T-helper 9 cell (primary cell): ENCODE measurements around the gene PPIB.

ENCODE experiments used
- DNase-seq: peaks from one replicate; pipeline ENCODE4 v3.0.0-alpha.2; 2020
- total RNA-seq, 2 donors: gene quantifications; one replicate each; lab custom pipeline; 2026; lab: John Stamatoyannopoulos, UW

PPIB gene
- total RNA-seq, result 195 to 249 reads per million in 2 donors

DNA sequence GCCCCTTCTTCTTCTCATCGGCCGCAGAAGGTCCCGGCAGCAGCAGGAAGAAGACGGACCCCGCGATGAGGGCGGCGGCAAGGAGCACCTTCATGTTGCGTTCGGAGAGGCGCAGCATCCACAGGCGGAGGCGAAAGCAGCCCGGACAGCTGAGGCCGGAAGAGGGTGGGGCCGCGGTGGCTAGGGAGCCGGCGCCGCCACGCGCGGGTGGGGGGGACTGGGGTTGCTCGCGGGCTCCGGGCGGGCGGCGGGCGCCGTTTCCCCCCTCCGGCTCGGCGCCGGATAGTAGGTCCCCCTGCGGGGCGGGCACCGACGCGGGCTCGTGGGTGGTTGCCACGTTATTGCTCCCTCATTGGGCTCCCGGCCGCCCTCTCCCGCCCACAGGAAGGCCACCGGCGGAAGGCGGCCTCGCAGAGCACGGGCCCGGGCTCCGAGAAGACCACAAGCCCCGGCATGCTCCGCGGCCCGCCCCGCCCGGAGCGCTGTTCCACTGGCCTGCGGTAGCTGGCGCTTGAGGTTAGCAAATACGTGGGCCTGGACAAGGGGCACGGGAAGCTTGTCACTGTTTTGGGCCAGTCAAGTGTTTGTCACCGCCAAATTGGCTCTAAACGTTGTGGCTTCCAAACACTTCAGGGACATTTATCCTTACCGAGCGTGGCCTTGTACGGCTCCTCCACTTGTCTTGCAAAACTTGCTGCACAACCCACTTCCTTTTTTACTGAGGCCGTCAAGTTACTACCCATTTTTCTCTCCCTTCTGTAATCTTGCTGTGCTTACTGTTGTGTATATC, at the start of gene PPIB:
PPIB (minus strand) TSS at position 154 of the 790 bp plus-strand sequence; CDS start at position 118, 36 bp downstream.
- DNase-seq, result peak; percentile 92

DNA sequence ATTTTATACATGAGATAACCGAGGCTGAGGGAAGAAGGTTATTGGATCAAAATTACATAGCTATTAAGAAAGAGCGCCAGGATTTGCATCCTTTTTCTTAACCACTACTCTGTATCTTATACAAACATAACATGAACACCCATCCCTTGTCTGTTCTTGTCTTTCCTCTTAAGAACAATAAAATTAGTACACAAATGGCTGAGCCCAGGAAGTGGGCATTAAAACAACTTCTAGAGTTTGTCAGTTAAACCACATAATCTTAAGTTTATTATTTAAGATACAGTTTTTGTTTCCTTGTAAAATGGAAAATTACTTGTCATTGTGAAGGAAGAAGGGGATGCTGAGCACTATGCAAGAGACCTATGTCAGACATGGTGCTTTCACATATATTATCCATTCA, 48.9 kb upstream of the PPIB start:
- DNase-seq, result no peak

DNA sequence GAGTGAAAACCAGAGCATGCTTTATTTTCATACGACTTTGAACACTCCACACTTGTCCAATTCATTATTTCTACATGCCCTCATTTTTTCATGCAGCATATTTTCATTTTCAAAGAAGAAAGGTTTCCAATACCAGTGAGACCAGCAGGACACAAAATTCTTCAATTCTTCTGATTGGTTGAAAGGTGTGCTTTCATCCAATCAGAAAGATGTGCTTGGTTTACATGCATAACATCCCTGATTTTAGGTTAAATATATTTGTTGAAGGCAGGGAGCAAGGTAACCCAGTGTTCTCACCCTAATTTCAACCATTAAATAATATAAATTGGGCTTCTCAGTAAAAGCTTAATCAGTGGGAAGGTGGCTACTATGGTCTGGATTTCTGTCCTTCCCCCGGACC, 47.5 kb upstream of the PPIB start:
- DNase-seq, result no peak

DNA sequence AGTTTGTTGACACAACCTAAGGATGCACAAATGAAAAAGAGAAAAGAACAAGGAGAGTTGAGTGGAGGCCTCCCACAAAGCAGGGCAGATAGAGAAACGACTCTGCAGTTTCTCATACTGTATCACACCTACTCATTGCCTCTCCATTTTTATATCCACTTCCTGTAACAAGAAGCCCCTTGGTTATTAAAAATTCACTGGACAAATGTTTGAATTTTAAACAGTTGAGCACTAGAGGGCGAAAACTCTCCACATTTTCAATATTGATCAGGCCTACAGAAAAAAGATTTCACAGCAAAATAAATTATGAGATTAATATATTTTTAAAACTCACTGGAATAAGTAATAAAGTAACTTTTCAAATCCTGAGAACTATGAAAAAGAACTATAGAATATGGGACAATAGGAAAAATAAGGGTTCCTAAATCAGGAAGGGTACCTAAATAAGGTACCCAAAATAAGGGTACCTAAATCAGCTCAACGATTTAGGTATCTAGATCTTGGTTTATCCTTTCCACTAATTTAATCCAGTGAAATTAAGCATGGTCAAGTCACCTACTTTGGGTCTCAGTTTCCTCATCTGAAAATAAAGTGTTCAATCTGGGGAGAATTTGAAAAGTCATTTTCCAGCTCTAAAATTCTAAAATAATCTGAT, 47.0 kb upstream of the PPIB start:
- no peak for DNase-seq

DNA sequence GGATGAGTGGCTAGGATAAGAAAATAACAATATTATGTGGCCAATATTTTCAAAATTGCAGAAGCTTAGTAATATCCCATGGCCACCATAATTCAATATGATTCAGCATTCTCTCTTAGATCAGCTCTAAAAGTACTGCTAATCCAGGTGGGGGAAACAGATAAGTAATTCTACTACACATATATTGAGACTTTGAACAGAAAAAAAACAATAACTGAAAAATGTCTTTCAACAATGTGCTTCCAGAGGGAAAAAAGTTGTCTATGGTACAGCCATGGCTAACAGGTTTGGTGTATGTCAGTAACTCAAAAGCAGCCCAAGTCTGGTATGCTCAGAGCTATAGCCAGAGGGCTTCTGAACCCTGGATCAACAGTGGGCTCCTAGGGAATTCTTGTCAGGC, 42.4 kb upstream of the PPIB start:
- DNase-seq, result no peak

DNA sequence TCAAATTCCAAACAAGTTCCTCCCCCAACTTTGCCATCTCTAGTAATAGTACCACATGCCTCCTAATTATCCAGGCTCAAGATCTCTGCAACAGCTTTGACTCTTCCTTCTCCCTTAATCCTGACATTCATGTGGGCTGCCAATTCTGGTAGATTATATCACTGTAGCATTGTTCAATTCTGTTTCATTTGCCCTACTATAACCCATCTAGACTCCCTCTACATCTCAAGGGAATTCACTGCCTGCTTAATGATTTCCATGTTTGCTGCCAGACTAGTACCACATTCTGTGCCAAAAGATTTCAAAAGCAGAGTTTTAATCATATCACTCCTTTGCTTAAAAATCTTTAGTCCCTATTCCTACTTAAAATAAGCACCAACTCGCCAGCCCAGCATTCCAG, 34.6 kb upstream of the PPIB start:
- no peak for DNase-seq

DNA sequence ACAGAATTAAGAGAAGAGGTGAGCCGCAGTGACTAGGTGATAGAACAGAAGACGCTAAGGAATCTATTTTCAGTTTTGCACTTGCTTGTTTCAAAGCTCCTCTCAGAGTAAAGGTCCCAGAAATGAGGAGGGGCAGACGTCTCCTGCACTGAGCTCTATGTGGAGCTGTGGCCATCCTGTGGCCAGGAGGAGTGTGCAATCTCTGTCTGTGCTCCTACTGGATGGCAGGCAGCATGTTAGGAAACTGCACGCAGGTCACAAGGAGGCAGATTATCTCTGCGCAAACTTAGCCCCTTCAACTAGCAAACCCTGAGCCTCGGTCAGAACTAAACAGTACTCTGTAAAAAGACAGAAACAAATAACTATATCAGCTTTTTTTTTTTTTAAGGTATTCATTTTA, 31.1 kb upstream of the PPIB start:
- no peak for DNase-seq

DNA sequence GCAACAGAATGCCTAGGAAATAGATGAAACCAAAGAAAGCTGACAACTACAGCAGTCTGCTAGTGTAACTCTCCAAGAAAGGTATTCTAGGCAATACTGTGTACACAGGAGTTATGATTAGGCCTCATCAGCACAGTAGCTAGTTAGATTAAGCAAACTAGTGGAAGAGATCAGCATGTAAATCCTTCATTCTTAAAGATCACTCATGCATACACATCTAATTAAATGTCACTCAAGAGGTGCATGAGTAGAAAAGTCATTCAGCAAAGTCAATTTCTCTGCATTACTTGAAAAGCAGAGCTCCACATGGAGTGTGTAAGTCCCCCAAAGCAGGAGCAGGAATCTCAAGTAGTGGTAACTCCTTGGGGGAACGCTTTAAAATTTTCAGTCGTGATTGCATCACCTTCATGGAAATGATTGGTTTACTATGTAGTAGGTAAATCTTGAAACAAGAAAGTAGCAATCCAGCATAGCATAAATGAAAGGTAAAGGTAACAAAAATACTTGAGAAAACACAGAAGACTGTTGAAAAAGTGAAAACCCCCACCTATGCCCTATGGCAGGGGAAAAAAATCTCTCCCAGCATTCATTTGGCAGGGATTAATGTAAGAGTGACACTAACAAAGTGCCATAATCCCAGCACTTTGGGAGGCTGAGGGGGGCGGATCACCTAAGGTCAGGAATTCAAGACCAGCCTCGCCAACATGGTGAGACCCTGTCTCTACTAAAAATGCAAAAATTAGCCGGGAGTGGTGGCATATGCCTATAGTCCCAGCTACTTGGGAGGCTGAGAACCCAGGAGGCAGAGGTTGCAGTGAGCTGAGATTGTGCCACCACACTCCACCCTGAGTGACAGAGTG, 29.4 kb upstream of the PPIB start:
- DNase-seq, result no peak

DNA sequence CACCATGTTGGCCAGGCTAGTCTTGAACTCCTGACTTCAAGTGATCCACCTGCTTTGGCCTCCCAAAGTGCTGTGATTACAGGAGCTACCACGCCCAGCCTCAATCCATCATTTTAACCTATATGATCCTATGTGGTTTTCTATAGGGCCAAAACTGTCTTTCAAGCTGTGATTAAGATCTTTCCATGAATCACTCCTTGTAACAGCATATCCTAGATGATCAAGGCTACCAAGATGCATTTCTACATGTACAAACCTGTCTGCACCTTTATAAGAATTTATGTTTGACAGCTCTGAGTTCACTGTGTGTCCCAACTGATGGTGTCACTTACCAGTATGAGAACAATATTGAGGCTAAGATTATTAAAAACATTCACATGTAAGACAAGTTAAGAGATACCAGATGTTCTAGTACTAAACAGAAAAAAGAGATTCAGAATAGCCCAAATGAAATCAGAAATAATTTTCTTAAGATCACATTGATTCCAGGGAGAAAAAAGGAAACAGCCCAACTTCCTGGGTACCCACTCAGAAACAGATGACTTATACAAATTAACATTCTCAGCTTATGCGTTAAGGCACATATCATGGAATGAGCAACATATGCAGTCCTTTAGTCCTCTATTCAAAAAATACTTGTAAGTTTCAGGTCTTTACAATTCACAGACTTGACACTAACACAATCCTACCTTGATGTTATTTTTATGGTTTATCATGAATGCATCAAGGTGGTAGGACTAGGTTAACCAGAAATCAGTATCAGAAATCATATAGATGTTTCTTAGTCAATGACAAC, 24.8 kb upstream of the PPIB start:
- no peak for DNase-seq

DNA sequence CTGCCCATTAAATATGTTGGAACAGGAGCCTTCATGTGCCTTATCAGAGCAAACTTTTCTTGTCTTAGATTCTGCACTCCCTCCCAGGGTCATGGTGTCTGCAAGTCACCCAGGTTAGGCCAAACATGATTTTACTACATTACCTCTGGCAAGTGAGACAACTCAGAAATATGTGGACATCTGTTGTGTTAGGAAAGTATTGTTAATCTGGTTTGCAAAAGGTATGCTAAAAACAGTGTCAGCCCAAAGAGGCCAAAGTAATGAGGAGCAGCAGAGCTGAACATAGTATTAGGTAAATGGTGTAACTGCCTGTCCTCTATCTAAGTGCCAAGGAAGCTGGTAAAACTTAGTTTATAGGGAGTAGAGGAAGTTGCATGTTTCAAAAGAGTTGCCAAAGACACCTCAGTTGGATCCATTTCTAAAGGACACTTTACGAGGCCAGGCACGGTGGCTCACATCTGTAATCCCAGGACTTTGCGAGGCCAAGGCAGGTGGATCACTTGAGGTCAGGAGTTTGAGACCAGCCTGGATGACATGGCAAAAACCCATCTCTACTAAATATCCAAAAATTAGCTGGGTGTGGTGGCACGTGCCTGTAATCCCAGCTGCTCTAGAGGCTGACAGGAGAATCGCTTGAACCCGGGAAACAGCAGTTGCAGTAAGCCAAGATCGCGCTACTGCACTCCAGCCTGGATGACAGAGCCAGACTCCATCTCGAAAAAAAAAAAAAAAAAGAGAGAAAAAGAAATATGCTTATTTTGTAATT, 22.5 kb upstream of the PPIB start:
- no peak for DNase-seq

DNA sequence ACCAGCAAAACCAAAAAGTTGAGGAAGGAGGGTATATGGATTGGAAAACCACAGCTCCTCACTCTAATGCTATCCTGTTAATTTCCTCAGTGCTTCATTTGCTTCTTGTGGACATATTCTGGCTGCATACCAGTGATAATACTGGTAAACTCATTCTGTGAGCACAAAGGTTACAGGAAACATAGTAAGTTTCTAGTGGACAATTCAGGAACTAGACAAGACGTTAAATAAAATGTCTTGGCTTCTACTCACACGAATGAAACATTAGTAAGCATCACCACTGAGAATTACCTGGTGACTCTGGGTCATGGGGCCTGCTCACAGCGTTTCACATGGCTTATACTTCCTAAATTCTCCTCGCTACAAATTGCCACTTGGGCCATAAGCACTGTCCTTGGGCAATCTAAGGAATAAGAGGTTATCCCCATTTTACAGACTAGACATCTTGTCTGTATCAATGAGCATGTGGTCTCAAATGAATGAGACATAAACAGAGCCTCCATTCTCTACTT, 20.1 kb upstream of the PPIB start:
- no peak for DNase-seq

DNA sequence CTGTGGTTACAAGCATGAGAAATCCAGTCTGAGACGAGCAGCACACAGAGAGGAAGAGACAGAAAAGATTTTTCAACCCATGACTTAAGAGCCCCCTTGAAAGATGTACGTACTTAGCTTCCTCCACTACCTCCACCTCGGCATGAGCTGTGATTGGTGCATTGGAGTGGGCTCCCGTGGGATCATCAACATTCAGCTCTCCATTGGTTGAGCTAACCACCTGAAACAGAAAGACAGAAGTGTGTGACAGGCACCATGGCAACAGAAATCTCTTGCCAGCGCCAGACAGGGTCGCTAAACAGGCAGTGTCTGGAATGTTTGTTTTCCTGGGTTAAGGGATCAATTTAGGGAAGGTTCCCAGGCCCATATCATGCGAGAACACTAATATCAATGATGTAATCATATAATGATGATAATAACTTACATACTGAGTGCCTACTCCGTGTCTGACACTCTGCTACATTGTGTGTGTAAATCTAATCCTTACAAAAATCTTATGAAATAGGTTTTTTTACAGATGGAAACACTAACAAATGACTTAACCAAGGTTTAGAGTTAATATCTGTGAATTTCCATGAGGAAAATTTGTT, 17.5 kb upstream of the PPIB start:
- no peak for DNase-seq

DNA sequence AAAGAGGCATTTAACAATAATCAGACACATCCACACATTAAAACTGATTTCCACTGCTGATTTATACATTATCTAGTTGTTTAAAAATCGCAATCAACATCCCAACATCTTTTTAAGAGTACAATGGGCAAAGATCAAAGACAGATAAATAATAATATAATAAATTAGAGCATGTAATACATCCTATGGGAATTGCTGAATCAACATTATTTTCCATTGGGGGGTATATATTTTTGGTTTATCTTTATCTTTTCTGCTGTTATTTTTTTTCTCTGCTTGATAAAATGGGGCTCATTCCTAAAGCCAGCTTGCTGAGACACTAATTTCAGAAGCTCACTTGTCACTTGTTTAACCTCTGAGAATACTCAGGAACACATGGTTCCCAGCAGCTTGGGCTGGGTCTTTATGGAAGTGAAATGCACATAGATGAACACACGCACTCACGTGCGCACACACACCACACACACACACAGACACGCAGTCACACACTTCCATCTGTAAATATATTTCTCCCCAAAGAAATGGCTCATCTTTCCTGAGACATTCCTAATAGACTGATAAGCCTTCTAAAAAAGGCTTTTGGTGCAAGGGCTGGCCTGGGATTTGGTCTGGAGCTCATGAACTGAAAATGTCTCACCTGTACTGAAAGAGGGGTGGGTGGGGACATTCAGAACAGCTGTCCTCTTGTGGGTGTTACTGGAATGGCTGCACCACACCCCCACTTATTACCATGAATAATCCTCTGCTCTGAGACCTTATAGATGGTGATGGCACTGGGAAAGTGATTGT, 3.5 kb upstream of the PPIB start:
- no peak for DNase-seq

DNA sequence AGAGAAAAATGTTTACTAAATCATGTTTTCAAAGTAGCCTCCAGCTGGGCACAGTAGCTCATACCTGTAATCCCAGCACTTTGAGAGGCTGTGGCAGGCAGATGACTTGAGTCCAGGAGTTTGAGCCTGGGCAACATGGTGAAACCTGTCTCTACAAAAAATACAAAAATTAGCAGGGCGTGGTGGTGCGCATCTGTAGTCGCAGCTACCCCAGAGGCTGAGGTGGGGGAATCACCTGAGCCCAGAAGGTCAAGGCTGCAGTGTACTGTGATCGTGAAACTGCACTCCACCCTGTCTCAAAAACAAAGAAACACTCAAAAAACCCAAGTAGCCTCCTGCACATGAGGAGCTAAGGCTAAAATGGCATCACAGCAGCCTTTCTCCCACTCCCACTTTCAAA, 1.6 kb upstream of the PPIB start:
- DNase-seq, result no peak

DNA sequence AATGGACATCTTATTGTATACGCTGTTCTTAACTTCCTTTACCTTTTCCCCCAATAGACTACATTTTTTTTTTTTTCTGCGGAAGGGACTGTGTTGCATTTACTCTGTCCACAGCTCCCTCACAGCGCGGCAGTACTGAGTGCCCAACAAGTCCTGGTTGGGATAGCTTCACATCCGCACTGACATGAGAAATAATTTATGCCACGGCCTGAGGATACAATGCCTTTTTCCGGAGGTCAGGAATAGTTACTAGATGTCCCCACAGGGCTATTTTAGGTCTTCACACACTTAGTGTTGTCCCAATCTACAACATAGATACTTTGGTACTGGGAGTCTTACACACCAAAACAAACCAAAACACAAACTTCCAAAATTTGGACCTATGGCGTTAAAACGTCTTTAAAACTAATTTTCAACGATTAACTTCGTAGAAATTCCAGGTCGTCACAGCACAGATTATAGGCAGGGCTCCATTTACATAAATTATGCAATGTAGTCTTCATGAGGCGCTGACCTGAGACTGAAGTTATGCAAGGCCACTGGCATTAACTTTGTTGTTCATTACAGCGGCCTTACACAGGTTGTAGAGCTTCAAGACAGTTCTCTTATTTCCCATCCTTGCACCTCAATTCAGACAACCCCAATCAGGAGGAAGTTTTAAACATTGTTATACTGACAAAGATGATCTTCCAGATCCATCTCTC, 989 bp upstream of the PPIB start:
- no peak for DNase-seq

DNA sequence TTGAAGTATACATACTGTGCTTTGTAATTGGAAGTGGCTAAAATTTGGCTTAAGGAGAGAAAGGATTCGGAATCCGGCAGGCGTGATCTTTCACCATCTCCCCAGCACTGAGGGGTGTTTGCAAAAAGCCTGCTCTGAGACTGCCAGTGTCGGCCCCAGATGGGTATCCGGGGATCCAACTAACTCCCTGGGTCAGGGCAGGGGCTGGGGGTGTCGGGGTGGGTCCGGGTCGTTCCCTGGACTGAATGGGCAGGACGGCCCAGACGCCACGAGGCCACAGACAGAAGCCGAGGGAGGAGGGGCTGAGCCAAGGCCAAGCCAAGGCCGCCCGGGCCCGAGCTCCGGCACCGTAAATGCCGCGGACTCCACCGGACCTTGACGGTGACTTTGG, 349 bp downstream of the PPIB start:
- DNase-seq, result no peak

DNA sequence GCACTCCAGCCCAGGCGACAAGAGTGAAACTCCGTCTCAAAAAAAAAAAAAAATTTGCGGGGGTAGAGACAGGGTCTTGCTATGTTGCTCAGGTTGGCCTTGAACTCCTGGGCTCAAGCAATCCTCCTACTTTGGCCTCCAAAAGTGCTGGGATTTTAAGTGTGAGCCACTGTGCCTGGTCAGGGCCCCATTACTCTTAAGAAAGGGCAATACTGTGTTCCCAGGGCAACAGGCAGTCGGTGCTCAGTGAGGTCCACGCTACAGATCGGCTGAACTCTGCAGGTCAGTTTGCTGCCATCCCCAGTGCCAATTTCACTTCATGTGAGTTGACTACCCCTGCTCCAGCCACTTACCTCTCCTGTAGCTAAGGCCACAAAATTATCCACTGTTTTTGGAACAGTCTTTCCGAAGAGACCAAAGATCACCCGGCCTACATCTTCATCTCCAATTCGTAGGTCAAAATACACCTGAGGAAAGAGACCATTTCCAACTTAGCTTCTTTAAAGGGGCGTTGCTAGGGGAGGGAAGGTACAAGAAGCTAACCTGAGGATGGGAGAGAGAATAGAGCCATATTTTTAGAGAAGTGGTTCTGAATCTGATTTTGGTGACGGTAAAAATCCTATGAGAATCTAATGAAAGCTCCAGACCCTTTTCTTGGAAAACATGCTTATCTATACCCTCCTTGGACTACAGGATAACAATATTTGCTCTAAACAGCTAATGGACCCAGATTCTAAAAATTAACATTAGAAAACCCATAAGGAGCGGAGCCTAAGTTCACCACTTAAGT, 939 bp downstream of the PPIB start:
- no peak for DNase-seq

DNA sequence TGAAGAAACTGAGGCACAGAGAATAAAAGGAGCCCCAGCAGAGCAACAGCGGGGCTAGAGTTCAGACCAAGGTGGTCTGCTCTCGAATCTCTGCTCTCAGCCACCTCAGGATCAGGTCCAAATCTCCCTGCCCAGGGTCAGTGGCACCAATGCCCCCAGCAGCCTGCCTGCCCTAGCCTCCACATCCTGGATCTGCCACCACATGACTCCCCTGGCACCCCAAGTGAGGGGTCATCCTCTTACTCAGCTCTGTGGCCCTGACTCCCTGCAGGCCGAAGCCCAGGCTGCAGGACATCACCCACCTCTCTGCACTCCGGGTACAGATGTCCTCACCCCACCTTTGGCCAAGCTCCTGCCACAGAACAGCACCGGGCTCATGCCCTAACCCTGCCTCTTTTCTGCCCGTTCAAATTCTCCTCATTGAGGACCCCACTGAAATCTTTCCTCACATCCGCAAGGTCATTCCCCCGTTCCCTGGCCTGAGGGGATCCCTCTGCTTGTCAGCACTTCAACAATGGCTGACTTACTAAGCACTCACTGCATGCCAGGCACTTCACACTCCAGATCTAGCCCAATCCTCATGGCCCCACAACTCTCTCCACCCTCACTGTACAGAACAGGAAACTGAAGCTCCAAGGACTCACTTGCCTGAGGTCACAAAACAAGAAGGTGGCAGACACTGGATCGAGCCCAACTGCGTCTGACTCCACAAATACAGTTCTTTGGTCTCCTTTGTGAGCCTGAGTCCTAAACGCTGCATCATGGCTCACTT, 4.3 kb downstream of the PPIB start:
- DNase-seq, result no peak
